Stimulated activated CD8-positive, alpha-beta memory T cell treated with anti-CD3 and anti-CD28 coated beads, Interleukin-2, amount 100 ng/mL, for 1 hour (primary cell): ENCODE data around the gene SPAG5.

Experiments used
- DNase-seq, 2 donors: peaks; one replicate each; pipeline ENCODE4 v3.0.0-alpha.2; 2020; ENCODE audit warnings: low read depth in 2 of 2

Gene SPAG5, protein sequence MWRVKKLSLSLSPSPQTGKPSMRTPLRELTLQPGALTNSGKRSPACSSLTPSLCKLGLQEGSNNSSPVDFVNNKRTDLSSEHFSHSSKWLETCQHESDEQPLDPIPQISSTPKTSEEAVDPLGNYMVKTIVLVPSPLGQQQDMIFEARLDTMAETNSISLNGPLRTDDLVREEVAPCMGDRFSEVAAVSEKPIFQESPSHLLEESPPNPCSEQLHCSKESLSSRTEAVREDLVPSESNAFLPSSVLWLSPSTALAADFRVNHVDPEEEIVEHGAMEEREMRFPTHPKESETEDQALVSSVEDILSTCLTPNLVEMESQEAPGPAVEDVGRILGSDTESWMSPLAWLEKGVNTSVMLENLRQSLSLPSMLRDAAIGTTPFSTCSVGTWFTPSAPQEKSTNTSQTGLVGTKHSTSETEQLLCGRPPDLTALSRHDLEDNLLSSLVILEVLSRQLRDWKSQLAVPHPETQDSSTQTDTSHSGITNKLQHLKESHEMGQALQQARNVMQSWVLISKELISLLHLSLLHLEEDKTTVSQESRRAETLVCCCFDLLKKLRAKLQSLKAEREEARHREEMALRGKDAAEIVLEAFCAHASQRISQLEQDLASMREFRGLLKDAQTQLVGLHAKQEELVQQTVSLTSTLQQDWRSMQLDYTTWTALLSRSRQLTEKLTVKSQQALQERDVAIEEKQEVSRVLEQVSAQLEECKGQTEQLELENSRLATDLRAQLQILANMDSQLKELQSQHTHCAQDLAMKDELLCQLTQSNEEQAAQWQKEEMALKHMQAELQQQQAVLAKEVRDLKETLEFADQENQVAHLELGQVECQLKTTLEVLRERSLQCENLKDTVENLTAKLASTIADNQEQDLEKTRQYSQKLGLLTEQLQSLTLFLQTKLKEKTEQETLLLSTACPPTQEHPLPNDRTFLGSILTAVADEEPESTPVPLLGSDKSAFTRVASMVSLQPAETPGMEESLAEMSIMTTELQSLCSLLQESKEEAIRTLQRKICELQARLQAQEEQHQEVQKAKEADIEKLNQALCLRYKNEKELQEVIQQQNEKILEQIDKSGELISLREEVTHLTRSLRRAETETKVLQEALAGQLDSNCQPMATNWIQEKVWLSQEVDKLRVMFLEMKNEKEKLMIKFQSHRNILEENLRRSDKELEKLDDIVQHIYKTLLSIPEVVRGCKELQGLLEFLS

DNA sequence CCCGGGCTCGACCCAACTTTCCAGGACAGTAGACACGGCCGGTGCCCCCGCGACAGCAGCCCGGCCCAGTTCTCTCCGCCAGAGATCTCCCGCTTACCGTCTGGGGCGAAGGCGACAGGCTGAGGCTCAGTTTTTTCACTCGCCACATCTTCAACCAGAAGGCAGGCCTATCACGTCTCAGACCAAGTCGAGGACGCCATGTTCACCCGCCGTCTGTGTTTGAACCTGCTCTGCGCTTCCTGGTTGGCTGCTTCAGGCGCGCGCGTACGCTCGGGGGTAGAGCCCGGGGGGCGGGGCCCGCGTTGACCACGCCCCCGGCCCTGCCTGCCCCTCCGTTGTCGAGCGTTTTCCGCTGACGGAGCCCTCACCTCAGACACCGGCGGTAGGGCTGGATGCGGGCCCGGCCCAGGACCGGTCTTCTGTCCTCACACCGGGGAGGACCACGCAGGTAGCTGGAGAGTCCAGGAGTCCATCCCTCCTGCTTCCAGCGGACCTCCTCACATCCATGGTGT lies at the start of gene SPAG5:
Gene SPAG5, minus strand, starts transcription at position 227 of the 512 bp plus-strand sequence. Its CDS starts 79 bp downstream, at position 148.
- peak; percentile 89 to 93 for DNase-seq

DNA sequence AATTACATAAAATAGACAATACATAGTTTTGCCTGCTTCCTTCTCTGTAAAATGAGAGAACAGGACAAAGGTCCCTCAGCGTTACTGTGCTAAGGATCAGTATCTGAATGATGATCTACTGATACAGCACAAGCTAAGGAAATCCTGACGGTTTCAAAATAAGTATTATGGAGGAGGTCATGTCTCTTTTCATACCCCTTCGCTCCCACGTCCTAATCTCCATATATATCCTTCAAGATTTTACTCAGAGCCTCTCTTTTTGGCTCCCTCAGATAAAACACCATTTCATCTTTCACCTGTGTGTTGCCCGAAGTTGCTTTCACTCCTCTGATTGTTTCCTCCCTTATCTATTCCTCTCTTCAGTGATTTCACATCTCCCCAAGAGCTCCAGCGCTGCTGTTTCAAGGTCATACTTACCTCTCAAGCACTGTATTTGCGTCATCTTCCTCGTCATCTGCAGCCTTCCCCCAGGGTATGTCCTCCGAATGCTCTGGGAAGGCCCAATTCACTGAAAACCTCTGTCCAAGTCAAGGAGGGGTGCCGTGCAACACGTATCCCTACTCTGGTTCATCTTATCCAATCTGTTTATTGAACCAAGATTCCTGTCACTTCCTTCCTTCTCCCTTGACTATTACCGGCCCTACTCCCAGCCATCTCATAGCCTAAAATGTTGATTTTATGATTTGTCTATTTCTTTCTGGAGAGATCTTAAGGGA lies 47.4 kb upstream of the SPAG5 start:
- no peak for DNase-seq

DNA sequence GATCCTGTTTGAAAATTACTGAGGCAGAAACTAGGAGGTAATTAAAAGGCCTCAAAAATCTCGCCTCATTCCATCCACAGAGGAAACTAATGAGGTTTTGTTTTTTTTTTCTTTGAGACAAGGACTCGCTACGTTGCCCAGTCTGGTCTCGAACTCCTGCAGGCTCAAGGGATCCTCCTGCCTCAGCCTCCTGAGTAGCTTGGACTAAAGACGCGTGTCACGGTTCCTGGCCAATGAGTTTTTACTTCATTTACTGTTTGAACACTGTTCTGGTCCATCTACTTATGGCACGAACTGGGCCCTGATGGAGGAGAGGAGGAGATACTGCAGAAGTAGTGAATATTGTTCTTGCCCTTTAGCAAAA lies 46.7 kb upstream of the SPAG5 start:
- no peak for DNase-seq

DNA sequence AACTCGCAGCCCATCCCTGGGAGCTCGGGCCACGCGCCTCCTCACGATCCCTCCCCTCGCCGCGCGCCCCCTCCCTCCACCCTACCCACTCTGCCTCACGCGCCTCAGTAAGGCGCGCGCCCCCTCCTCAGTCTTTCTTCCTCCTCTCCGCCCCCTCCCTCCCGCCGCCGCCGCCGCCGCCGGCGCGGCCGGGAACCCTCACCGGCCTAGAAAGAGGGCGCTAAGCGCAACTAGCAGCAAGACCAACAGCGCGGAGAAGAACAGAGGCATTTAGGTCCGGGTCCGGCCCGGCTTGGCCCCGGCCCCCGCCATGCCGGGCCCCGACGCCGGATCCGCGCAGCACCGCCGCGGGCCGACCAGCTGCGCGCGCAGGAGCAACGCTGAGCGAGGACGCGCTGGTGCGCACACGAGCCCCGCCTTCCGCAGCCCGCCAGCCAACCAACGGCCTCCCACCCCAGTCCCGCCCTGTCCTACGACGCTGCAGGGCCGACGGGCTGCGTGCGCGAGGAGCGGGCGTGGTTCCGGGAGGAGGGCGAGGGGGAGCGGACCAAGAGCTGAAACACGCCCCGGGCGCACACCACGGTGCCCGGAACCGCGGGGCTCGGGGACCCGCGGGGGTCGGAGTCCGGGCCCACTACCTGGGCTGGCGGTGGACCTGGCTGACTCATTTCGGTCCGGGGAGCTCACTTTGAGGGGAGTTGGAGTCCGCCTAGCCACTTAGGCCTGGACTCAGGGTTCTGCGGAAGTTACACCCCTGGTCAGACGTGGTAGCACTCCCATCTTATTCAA lies 46.2 kb upstream of the SPAG5 start, which contains the start of gene BLTP2:
Gene BLTP2, minus strand, starts transcription at position 372 of the 789 bp plus-strand sequence. Its CDS starts 102 bp downstream, at position 270.
- DNase-seq = peak; percentile 87 to 94

DNA sequence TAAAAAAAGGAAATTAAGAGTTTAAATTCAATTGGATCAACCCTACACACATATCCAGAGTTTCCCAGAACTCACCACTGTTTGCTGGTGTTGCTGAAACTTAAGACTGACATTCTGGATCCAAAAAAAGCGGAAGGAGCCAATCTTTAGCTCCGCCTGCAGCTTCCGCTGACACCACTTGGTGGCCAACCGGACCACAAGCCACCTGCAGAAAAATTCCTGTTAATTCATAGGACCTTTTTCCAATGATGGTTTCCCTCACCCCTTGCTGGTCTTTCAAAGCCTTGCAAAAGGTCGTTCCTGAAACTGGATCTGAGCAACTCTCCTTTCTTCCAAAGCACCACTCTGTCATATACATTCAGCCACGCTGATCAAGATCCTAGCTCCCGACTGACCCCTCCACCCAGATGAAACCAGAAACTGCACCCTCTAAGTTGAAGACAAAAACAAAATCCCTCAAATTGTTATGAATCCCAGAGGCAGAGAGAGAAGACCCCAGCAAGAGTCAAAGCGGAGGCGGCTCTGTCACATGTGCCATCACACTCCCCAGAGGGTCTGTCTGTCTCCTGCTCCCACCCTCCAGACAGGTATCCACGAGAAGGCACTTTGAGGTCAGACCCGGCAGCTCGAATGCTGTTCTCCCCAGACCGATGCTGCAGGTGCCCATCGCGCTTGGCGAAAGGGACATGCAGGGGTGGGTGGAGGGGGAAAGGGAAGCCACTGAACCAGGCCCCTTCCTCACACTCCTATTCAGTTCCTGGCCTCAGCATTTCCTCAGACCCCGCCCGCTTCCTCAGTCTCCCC lies 45.4 kb upstream of the SPAG5 start:
- no peak for DNase-seq

DNA sequence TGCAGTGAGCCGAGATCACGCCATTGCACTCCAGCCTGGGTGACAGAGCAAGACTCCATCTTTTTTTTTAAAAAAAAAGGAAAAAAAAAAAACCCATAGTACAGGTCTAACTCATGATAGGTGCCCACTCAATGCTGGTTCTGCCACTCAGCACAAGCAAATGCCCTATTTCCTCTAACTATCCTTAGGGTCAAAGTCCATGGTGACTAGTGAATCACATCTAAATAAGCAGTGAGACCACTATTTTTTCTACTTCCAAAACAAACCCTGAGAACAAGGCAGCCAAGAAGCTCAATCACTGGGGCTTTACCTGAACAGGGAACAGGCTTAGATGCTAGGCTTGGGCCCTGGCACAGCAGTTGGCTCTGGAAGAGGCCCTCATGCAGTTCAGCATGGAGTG lies 42.8 kb upstream of the SPAG5 start:
- no peak for DNase-seq

DNA sequence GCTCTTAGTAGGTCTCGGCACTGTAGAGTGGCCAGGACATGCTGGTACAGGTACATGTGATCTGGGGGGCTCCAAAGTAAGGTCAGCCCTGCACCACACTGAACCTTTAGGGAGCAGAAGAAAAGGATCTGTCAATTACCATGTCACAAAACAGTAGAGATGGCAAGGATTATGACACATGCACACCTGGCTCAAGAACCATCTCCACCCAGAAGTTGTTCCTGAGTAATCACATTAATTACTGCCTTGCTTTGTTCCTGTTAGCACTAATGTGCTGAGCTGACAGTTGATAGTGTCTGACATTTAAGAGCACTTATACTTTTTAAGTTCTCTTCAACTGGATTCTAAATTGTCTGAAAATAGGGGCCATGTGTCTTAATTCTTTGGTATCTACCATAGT lies 36.7 kb upstream of the SPAG5 start:
- no peak for DNase-seq

DNA sequence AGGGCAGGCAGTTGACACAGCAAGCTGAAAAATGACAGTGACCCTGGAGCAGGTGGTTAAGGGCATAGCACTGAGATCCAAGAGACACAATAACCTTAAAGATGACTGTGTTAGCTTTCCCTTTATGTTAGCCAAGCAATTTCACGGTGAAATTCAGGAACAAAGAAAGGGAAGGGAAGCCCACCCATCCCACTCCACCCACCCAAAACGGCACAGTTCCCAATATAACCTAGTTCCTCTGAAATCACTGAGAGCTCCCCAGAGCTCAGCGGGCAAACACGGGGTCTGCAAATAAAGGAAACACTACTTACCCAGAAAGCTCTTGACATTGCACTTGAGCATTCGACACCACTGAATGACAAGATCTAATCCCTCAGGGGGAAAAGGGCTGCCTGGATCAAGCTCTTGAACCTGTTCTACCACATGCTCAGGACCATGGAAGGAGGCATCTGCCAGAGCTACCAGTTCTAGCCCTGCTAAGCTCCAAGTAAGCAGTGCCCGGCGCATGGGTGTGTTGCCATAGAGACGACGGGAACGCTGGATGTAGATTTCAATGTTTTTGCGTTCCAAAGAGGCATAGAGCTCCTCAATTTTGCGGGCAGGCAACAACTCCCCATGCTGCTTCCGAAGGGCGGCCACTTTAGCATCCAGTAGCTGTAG lies 35.5 kb upstream of the SPAG5 start:
- no peak for DNase-seq

DNA sequence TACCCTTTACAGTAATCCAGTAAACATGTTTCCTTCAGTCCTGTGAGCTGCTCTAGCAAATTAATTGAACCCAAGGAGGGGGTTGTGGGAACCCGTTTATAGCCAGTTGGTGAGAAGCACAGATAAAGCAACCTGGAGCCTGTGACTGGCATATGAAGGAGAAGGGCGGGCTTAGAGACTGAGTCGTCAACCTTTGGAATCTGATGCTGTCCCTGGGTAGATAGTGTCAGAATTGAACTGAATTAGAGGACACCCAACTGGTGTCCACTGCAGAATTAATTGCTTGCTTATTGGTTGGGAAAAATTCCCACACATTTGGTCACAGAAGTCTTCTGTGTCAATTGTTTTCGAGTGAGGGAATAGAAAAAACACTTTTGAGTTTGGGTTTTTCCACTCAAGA lies 28.0 kb upstream of the SPAG5 start:
- DNase-seq = no peak

DNA sequence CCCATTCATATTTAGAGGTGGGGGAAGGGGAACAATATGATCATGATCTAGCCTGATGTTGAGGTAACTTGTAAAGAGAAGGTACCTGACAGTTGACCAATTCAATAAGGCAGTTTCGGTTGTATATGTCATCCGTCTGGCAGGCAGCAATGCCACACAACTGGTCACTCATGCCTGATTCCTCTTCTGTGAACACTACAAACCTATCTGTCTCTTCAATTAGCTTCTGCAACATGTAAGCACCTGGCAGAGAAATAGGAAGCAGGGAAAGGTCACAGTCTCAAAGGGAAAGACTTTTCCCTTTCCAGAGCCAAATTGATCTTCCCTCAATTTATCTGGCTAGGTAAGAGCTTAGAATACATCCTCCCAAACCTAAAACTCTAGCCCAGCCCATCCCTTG lies 25.3 kb upstream of the SPAG5 start:
- no peak for DNase-seq

DNA sequence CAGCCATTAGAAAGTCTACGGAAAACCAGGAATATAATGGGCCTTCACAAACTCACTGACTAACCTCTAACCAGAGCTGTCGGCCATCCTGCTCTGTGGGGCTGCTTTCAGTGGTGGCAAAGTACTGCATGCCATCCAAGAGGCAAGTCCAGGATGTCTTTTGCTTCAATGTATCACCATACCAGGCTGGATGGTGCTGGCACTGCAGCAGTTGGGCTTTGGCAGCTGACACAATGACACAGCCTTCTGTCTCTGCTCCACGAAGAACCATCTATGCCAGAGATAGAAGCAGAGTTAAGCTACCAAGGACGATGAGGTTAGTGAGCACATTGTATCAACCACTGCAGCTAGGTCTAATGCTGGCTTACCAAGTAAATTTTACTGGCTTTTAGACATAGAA lies 24.9 kb upstream of the SPAG5 start:
- no peak for DNase-seq

DNA sequence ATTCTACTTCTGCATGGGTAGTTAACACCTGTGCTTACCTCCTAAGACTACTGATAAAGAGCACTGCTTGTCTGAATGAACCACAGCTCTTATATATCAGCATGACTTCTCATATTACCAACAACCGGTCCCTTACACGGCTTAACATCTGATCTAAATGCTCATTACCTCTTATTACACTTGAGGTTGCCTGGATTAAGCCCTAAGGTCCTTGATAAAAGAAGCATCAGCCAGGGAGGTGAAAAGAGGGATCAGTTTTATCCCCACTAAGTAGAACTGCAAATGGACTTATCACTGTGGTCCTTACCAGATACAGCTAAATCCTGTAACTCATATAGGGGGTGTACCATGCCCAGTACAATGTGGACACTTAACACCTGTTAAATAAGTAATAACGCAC lies 23.4 kb upstream of the SPAG5 start:
- DNase-seq = no peak

DNA sequence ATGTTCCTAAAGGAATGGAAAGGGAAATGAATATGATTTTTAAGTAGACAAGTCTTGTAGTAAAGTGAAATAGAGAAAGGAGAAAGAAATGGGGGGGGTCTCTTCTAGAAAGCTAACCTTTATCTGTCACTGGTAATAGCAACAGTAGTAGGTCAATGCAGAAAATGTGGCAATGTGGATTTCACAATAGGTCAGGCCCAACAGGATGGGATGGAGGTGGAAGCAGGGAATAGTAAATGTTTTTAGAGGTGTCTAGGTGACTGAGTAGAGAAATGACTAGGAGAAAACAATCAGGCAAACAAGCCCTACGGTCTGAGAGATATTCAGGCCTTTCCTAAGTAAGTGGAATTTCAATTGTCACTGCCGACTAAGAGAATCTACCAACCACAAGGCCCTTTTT lies 21.2 kb upstream of the SPAG5 start:
- no peak for DNase-seq

DNA sequence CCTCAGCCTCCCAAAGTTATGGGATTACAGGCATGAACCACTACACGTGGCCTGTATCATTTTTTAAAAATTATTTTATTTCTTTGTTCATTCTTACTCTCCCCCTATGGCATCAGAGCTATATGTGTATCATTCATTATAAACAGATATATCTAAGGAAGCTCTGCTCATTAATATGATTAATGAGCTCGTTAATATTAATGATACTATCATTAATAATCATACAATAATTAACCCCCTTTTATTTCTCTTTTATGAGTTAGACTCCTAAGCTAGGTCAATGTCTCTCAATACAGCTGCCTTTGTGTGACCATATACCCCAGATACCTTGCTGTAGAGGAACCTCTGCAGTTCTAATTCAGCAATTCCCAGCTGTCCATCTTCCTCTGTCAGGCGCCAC lies 19.6 kb upstream of the SPAG5 start:
- DNase-seq = no peak

DNA sequence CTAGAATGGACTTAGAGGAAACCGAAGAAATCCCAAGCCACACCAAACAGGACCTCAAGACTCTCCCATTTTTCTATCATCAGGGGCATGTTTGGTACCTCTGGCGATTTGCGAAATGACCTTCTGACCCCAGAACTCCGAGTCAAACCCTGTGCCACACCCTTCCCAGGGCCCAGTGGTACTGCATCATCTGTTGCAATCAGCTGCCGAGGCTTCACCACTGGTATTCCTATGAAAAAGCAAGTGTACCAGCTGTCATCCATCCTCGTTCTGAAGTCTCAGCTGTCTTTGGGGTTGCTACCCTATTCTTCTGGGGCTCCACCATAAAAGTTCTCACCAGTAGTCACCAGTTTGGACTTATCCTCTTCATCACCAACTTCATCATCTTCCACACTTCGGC lies 17.5 kb upstream of the SPAG5 start:
- DNase-seq = no peak

DNA sequence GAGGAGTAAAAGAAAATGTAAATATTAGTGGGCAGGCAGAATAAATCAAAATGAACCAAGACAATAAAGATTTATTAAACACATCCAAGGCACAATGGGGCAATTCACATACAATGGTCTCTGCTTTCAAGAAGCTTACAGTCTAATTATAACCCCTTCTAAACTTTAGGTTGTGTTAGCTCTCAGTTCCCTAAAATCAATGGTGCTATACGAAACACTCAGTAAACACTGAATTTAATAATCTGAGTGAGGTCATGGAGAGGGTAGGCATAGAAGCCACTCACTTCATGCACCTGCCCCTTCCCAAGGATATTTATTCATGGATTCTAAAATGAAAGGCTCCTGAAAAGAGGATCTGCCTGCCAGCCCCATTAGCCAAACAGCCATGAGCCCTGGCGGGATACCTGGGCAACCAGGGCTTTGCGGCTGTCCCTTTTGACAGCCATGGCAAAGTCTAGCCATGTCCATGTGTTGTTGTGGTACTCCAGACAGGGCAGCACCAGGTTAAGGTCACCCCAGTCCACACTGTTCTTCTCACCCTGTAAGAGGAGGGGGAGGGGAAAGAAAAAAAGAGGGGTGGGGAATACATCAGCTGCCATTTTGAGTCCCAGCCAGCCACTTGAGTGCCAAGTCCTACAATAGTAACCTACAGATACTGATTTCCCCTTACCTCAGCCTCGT lies 16.6 kb upstream of the SPAG5 start:
- no peak for DNase-seq

DNA sequence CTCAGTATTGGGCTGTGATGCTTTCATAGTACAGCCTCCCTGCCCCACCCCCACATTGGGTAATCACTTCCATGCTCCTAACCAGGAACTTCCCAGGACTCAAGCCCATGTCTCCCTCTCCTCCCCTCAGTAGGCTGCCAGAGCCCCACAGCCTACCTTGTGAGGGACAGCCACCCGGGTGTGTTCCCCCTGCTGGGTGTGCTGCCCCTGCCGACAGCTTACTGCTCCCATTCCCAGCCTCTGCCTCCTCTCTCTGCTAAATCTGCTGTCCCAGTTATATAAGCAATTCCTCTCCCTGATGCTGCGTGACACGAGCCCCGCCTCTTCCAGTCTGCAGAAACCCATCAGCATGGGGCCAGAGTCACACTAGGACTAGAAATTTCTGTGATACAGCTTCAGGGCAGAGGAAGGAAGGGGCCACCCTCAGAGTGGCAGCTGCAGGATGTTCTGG lies 15.1 kb upstream of the SPAG5 start, which contains the start of gene RSKR:
Gene RSKR, minus strand, starts transcription at position 255 of the 451 bp plus-strand sequence. Its CDS starts 24 bp downstream, at position 231.
- no peak for DNase-seq
